ENCODE data around the gene NTSR1.
A peak's percentile ranks its signal among the peaks of the same experiment; 100 is the strongest.

NTSR1 gene

DNA sequence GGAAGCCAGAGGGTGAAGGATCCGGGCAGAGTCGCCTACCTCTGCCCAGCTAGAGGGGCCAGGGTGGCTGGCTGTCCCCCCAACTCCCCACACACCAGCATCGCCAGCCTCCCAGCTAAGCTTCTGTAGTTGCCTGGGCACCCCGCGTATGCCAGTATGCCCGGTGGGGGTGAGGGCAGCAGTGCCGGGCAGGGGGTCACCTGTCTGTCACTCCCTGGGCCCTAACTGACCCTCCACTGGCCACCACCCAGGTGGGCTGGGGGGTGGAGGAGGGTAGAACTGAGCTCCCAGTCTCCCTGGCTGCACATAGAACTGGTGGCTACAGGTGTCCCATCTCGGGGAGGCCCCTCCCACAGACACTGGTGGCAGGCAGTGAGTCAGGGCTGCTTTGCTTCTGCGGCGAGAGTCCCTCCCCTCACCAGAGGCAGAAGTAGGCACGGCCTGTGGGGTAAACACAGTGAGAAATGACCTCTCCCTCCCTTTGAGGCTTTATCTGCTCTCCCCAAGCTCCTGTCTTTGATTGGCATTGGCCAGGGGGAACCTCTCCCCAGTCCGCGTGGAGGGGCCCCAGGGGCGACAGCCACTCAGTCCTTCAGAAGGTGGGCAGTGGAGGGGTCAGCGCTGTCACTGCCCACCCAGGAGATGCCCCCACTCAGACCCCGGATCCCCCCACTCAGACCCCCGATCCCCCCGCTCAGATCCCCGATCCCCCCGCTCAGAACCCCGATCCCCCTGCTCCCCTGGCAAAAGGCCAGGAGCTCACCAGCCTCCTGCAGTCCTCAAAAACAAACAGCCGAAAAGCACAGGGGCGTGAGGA, 2.5 kb downstream of the NTSR1 start:
- DNase-seq = peak; percentile 43 to 75

DNA sequence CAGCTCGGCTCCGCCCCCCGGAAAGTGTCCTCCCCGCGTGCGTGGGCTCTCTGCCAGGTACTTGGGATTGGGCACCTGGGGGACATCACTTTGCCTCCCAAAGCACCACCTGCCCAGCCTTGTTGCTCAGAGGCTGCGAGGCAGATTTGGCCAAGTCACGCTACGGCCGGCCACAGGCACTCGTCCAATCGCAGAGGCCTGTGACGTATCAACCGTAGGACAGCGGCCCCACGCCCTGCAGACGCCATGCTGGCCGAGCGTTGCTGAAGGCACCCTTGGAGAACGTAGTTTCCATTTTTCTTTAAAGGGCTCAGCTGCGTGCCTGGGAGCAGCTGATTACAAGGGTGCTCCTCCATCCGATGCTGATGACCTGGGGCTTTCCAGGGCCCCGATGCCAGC, 3.1 kb downstream of the NTSR1 start:
- peak; percentile 95 to 99 for DNase-seq

- no peak for DNase-seq
Observed at GRCh38 chr20:62712606-62713005, 4.0 kb downstream of the NTSR1 start.

DNA sequence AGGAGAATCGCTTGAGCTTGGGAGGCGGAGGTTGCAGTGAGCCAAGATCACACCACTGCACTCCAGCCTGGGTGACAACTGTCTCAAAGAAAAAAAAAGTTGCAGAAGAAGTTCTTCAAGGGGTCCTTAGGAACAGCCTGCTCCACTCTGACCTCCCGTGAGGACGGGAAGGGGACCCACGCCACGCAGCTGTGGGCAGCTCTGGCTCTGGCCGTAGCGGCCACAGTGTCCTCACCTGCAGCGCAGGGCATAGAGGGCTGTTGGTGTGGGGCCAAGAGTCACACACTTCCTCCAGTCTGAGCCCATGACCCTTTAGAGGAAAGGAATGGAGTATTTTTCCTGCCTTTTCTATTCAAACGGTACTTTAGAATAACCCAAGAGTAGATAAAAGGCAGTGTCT, 5.4 kb downstream of the NTSR1 start:
- DNase-seq = no peak

- DNase-seq = no peak
Observed at GRCh38 chr20:62714799-62715198, 6.2 kb downstream of the NTSR1 start.

DNA sequence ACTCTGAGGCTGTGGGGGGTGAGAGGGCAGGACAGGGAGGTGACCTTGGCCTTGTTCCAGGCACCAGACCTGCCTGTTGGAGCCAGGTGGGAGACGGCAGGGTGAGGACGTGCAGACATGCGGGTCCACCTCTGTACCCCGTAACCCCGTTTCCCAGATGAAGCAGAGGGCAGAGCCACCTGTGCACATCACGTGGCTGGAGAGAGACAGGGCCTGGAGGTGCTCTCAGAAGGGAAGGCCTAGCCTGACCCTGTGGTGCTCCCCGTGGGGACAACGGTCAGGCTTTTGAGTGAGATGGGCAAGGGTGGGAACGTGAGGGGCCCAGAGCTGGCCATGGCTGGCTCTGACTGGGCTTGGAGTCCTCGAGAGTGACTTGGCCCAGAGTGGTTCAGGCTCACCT, 6.6 kb downstream of the NTSR1 start:
- no peak for DNase-seq

- no peak for DNase-seq
Observed at GRCh38 chr20:62716198-62716940, 7.7 kb downstream of the NTSR1 start.

- DNase-seq = no peak
Observed at GRCh38 chr20:62716941-62717310, 8.3 kb downstream of the NTSR1 start.

GRCh38 chr20:62717933-62718332, 9.3 kb downstream of the NTSR1 start:
- DNase-seq = no peak

GRCh38 chr20:62718546-62718945, 9.9 kb downstream of the NTSR1 start:
- no peak for DNase-seq

GRCh38 chr20:62719250-62719935, 10.8 kb downstream of the NTSR1 start:
- DNase-seq = no peak

- no peak for DNase-seq
Observed at GRCh38 chr20:62721511-62722370, 13.1 kb downstream of the NTSR1 start.

DNA sequence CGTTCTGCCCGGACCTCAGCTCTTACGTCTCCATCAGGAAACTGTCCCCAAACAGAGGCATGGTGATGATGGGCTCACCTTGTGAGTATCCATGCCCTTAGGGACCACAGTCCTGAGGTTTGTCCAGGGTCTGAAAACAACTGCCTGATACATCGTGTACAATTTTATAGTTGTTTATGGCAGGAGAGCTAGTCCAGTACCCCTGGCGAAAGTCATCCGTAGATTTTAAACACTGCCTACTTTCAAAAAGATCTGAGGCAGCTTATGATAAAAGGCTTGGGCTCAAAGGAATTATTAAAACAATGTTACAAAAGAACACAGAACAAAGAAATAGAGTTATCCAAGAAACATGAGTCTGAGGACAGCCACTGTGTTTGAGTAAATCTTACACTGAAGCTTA, 14.0 kb downstream of the NTSR1 start:
- no peak for DNase-seq

GRCh38 chr20:62723351-62723750, 14.7 kb downstream of the NTSR1 start:
- DNase-seq = peak in 1 of 2 experiments; percentile 17

GRCh38 chr20:62723768-62724450, 15.3 kb downstream of the NTSR1 start:
- DNase-seq = no peak

GRCh38 chr20:62724692-62725595, 16.3 kb downstream of the NTSR1 start:
- no peak for DNase-seq

GRCh38 chr20:62725596-62726268, 17.1 kb downstream of the NTSR1 start:
- DNase-seq = no peak

DNA sequence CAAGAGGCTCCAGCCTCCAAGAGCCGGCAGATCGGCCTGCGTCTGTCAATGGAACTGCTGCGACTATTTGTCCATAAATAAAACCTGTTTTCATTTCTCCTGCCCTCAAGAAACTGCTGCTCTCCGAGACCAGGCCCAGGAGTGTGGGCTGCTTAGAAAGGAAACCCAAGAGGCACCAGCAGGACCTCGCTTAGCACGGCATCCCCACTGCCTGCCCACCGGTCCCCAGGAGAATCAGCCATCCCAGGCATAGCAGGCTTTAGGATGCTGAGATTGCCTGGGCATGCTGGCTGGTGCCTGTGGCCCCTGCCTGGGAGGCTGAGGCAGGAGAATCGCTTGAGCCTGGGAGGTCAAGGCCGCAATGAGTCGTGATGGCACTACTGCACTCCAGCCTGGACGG, 17.6 kb downstream of the NTSR1 start:
- no peak for DNase-seq

GRCh38 chr20:62726716-62727583, 18.3 kb downstream of the NTSR1 start:
- DNase-seq = no peak

All from SHP77 (cell line).